ENCODE measurements around the gene PTCHD1. TPM values are rescaled to one million over a fixed set of nuclear protein-coding genes. Genes with fewer than 3 reads are reported as not detected.

The PTCHD1 gene
- polyA plus RNA-seq, 1 donor from 2014 or later, result not detected

DNA sequence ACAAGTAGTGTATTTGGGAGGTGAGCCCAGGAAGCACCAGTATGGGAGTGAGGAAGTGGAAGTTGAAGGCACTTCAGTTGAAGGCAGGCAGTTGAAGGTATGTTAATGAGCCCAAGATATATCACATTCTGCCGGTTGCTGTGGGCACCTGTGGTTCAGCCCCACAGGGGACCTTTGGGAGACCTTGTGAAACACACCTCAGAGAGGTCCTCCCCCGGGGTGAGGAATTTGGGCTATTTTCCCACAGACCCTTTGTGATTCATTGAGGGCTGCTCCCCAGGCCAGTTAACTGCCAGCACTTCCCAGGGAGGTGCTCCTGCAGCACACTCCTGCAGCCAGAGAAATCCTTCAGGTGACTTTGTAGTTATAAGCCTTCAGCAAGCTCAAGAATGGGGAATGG lies 45.9 kb downstream of the PTCHD1 start:
- H3K36me3 Mint-ChIP-seq, result no peaks in the 10 kb centered on the region
- H3K9me3 Mint-ChIP-seq, result no peaks in the 10 kb centered on the region
- no peak overlapping the region for H3K4me3 Mint-ChIP-seq
- H3K27ac Mint-ChIP-seq, result no peak overlapping the region
- peaks cover 0 to 2% (median 0%) of the 10 kb centered on the region in 3 donors for H3K4me1 Mint-ChIP-seq
- peaks cover 8% of the 10 kb centered on the region for H3K27me3 Mint-ChIP-seq

GRCh38 chrX:23381099-23382087 lies 46.7 kb downstream of the PTCHD1 start:
- peaks cover 8% of the 10 kb centered on the region for H3K27me3 Mint-ChIP-seq
- H3K9me3 Mint-ChIP-seq, result no peaks in the 10 kb centered on the region
- H3K4me1 Mint-ChIP-seq, result peaks cover 0 to 2% (median 0%) of the 10 kb centered on the region in 3 donors
- H3K36me3 Mint-ChIP-seq, result no peaks in the 10 kb centered on the region
- peak overlapping the region in 1 of 4 donors; percentile 45 for H3K4me3 Mint-ChIP-seq
- no peak overlapping the region for H3K27ac Mint-ChIP-seq

DNA sequence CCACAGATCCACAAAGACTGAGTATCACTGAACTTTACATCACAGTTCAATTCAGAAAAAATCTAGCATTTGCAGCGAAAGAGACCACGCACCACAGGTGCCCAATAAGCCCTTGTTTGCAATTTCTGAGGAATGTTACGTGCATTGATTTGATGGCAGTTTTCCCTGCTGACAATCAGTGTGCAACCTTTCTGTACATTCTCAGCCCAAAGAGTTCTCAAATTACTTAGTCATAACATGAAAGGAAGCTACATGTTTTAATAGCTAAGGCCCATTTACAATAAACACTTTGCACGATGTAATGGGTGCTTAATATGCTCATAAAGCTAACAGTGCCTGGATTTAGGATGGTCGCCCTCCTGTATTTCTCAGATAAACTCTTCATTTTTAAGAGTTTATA lies 47.9 kb downstream of the PTCHD1 start:
- no peak overlapping the region for H3K27ac Mint-ChIP-seq
- H3K9me3 Mint-ChIP-seq, result no peaks in the 10 kb centered on the region
- peaks cover 0 to 2% (median 0%) of the 10 kb centered on the region in 3 donors for H3K4me1 Mint-ChIP-seq
- H3K36me3 Mint-ChIP-seq, result no peaks in the 10 kb centered on the region
- peaks cover 8% of the 10 kb centered on the region for H3K27me3 Mint-ChIP-seq
- H3K4me3 Mint-ChIP-seq, result no peak overlapping the region

DNA sequence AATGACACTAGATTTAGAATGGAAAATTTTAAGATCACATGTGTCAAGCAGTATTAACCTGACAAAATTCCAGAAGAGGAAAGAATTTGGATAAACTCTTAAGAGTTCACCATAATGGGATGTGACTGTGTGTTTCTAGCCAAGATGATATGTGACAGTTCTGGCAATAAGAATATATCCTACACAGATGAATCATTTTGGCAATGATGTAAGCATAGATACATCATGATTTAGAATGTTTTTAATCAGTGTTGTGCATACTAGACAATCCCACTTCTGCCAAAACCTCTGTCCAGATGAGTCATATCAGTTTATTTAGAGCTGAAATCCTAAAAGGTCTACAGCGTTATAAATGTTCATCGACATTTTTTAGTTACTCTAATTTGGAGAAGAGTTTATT lies 48.8 kb downstream of the PTCHD1 start:
- Mint-ChIP-seq H3K4me3 (no peak overlapping the region), H3K9me3 (no peaks in the 10 kb centered on the region), H3K27me3 (peaks cover 8% of the 10 kb centered on the region), H3K4me1 (peaks cover 0 to 2% (median 0%) of the 10 kb centered on the region in 3 donors), H3K27ac (no peak overlapping the region), H3K36me3 (no peaks in the 10 kb centered on the region)

GRCh38 chrX:23385242-23385641 lies 50.6 kb downstream of the PTCHD1 start:
- peaks cover 0 to 2% (median 0%) of the 10 kb centered on the region in 3 donors for H3K4me1 Mint-ChIP-seq
- H3K36me3 Mint-ChIP-seq, result no peaks in the 10 kb centered on the region
- H3K4me3 Mint-ChIP-seq, result no peak overlapping the region
- peaks cover 8% of the 10 kb centered on the region for H3K27me3 Mint-ChIP-seq
- H3K9me3 Mint-ChIP-seq, result no peaks in the 10 kb centered on the region
- no peak overlapping the region for H3K27ac Mint-ChIP-seq

GRCh38 chrX:23386260-23386659 lies 51.6 kb downstream of the PTCHD1 start:
- H3K4me1 Mint-ChIP-seq, result peaks cover 0 to 2% (median 0%) of the 10 kb centered on the region in 3 donors
- H3K4me3 Mint-ChIP-seq, result no peak overlapping the region
- peaks cover 7% of the 10 kb centered on the region for H3K27me3 Mint-ChIP-seq
- H3K27ac Mint-ChIP-seq, result no peak overlapping the region
- no peaks in the 10 kb centered on the region for H3K36me3 Mint-ChIP-seq
- no peaks in the 10 kb centered on the region for H3K9me3 Mint-ChIP-seq

DNA sequence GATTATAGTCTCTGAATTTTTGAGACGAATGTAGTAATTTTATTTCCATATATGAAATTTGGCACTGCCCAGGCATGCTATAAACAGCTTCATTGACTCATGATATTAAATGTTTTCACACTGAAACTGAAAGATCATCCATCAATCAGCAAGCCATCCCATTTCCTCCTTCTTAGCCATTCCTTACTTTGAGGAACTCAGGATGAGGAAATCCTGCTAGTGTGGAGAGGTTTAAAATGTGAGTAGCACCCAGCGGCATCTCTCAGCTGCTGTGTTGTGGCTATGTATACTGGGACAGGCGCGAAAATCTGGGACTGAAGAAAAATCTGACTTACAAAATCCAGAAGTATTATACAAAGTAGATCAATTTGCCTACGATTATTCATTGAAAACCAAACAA lies 52.1 kb downstream of the PTCHD1 start:
- no peaks in the 10 kb centered on the region for H3K9me3 Mint-ChIP-seq

GRCh38 chrX:23387550-23388184 lies 53.0 kb downstream of the PTCHD1 start:
- no peak overlapping the region for H3K27ac Mint-ChIP-seq
- H3K9me3 Mint-ChIP-seq, result no peaks in the 10 kb centered on the region
- H3K27me3 Mint-ChIP-seq, result no peaks in the 10 kb centered on the region
- H3K4me1 Mint-ChIP-seq, result no peaks in the 10 kb centered on the region
- H3K36me3 Mint-ChIP-seq, result peaks cover 1% of the 10 kb centered on the region
- H3K4me3 Mint-ChIP-seq, result no peak overlapping the region

More for the DNA sequence above, 52.1 kb downstream of the PTCHD1 start:
- Mint-ChIP-seq H3K27me3 (peaks cover 3% of the 10 kb centered on the region), H3K4me3 (no peak overlapping the region), H3K27ac (no peak overlapping the region), H3K36me3 (no peaks in the 10 kb centered on the region), H3K4me1 (peaks cover 0 to 1% (median 0%) of the 10 kb centered on the region in 3 donors)

DNA sequence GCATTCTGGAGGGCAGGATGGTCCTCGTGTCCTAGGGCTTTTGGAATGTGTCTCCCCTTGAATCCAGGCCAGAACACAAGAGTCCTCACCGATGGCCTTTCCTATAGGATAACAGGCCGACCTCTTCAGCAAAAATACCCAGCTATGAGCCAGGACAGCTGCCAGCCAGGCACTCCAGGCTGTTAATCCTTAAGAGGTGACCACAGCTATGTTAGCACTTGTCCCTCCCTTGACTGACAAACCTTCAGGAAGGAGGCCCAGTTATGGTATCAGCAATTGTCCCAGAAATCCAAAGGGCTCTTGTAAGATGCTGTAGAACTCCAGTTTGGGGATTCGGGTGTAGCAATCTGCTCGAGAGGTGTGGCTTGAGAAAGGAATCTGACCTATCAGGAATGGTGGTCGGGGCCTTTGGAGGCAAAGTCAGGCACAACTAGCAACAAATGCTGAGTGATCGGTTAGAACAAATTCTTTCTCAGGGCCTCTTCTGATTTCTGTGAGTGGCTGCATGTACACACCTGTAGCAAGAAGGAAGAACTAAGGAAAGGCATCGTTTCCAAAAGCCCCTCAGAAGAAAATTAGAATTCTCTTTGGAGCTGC lies 54.6 kb downstream of the PTCHD1 start:
- H3K36me3 Mint-ChIP-seq, result peaks cover 1% of the 10 kb centered on the region
- H3K4me3 Mint-ChIP-seq, result no peak overlapping the region
- no peak overlapping the region for H3K27ac Mint-ChIP-seq
- H3K27me3 Mint-ChIP-seq, result no peaks in the 10 kb centered on the region
- no peaks in the 10 kb centered on the region for H3K9me3 Mint-ChIP-seq
- no peaks in the 10 kb centered on the region for H3K4me1 Mint-ChIP-seq

GRCh38 chrX:23390979-23391378 lies 56.3 kb downstream of the PTCHD1 start:
- H3K36me3 Mint-ChIP-seq, result peaks cover 1% of the 10 kb centered on the region
- H3K4me3 Mint-ChIP-seq, result no peak overlapping the region

GRCh38 chrX:23392195-23392594 lies 57.5 kb downstream of the PTCHD1 start:
- Mint-ChIP-seq H3K27ac (no peak overlapping the region), H3K36me3 (peaks cover 1% of the 10 kb centered on the region), H3K4me3 (no peak overlapping the region), H3K9me3 (no peaks in the 10 kb centered on the region), H3K4me1 (no peaks in the 10 kb centered on the region), H3K27me3 (no peaks in the 10 kb centered on the region)

More at GRCh38 chrX:23390979-23391378, 56.3 kb downstream of the PTCHD1 start:
- Mint-ChIP-seq H3K27ac (peak overlapping the region in 1 of 3 donors; percentile 28), H3K4me1 (no peaks in the 10 kb centered on the region), H3K9me3 (no peaks in the 10 kb centered on the region), H3K27me3 (no peaks in the 10 kb centered on the region)

DNA sequence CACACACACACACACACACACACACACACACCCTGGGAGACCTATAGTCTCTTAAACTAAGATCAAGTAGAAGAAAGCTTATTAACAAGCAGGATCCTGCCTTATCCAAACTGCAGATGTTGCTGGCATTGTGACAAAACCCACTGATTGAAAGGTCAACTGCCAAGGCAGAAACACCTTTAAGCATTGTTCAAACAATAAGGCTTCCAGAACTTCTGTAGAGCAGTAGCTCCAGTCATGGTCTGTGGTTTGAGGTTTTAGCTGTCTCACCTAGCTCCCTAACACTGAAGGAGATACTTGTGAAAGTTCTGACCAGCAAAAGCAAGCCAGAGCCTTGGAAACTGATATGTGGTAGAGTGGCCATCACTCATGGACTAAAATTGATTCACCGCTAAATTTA lies 59.8 kb downstream of the PTCHD1 start:
- Mint-ChIP-seq H3K4me3 (no peak overlapping the region), H3K27ac (no peak overlapping the region), H3K9me3 (no peaks in the 10 kb centered on the region), H3K36me3 (peaks cover 1% of the 10 kb centered on the region), H3K27me3 (no peaks in the 10 kb centered on the region), H3K4me1 (no peaks in the 10 kb centered on the region)

GRCh38 chrX:23396263-23396662 lies 61.6 kb downstream of the PTCHD1 start:
- Mint-ChIP-seq H3K36me3 (peaks cover 1% of the 10 kb centered on the region), H3K9me3 (no peaks in the 10 kb centered on the region), H3K27ac (no peak overlapping the region)

GRCh38 chrX:23398570-23398969 lies 63.9 kb downstream of the PTCHD1 start:
- no peaks in the 10 kb centered on the region for H3K27me3 Mint-ChIP-seq

More at GRCh38 chrX:23396263-23396662, 61.6 kb downstream of the PTCHD1 start:
- Mint-ChIP-seq H3K4me1 (no peaks in the 10 kb centered on the region), H3K27me3 (no peaks in the 10 kb centered on the region), H3K4me3 (no peak overlapping the region)

DNA sequence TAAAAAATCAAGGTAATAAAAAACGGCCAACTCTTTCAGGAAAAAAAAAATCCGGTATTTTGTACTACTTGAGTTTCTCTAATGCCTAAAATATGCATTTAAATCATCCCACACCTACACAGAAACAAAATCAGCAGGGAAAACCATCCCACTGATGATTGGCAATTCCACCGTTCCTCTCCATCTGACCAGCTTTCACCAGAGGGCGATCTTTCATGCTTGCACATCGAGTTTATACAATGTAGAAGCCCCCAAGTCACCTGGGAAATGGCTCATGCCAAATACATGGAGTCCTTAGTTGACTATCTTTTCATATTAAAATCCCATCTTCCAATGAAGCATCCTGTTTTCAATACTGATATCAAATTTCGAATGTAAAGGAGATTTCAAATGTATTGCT lies 69.2 kb downstream of the PTCHD1 start:
- Mint-ChIP-seq H3K27me3 (no peaks in the 10 kb centered on the region), H3K27ac (no peak overlapping the region), H3K9me3 (peaks cover 0 to 3% (median 0%) of the 10 kb centered on the region in 3 donors), H3K4me3 (no peak overlapping the region), H3K36me3 (no peaks in the 10 kb centered on the region), H3K4me1 (peaks cover 0 to 2% (median 1%) of the 10 kb centered on the region in 3 donors)

More at GRCh38 chrX:23398570-23398969, 63.9 kb downstream of the PTCHD1 start:
- H3K27ac Mint-ChIP-seq, result no peak overlapping the region
- no peak overlapping the region for H3K4me3 Mint-ChIP-seq
- H3K4me1 Mint-ChIP-seq, result no peaks in the 10 kb centered on the region
- no peaks in the 10 kb centered on the region for H3K36me3 Mint-ChIP-seq
- H3K9me3 Mint-ChIP-seq, result no peaks in the 10 kb centered on the region
